ENCODE measurements around the gene ZNF536. TPM values are rescaled to one million over a fixed set of nuclear protein-coding genes. Genes with fewer than 3 reads are reported as not detected.

Gene ZNF536
- total RNA-seq, 6 experiments from 2014 or later: 0.25 TPM; not detected in 5

DNA sequence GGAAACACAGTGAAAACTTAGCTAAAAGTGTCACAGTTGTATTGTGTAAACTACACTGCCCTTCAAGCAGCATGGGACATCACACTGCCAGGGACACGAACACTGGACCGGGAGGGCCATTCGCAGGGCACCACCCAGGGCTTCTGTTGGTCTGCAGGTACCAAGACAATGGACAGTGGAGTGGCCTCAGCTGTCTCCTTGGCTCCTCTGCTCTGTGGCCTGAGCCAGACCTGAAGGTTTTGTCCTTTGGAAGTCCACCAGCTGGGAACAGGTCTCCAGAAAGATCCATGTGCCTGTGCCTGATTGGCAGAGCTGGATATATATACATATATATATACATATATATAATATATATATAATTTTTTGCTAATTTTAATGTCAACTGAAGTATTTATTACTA, 149.8 kb downstream of the ZNF536 start:
- no peaks in the 10 kb centered on the region for H3K9me3 ChIP-seq
- intact Hi-C loops (cut with DNase I): no loop called here
- no CpG with 5 or more reads among the region's 3 CpGs for WGBS (ENCODE audit: insufficient coverage, low coverage, low lambda C conversion rate, missing lambda C conversion rate)
- no peak for DNase-seq
- H3K4me3 ChIP-seq: no peak overlapping the region
- H3K27me3 ChIP-seq: peaks cover 0 to 10% of the 10 kb centered on the region in 2 donors
- no peaks in the 10 kb centered on the region for H3K4me1 ChIP-seq
- no peak for TF ChIP-seq POLR2A (IDR thresholded peaks at IDR 0.05)
- TF ChIP-seq, protein P1, sequence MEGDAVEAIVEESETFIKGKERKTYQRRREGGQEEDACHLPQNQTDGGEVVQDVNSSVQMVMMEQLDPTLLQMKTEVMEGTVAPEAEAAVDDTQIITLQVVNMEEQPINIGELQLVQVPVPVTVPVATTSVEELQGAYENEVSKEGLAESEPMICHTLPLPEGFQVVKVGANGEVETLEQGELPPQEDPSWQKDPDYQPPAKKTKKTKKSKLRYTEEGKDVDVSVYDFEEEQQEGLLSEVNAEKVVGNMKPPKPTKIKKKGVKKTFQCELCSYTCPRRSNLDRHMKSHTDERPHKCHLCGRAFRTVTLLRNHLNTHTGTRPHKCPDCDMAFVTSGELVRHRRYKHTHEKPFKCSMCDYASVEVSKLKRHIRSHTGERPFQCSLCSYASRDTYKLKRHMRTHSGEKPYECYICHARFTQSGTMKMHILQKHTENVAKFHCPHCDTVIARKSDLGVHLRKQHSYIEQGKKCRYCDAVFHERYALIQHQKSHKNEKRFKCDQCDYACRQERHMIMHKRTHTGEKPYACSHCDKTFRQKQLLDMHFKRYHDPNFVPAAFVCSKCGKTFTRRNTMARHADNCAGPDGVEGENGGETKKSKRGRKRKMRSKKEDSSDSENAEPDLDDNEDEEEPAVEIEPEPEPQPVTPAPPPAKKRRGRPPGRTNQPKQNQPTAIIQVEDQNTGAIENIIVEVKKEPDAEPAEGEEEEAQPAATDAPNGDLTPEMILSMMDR (IDR thresholded peaks at IDR 0.05): no peak
- ATAC-seq: no peak
- H3K36me3 ChIP-seq: no peaks in the 10 kb centered on the region
- no peak overlapping the region for H3K27ac ChIP-seq

DNA sequence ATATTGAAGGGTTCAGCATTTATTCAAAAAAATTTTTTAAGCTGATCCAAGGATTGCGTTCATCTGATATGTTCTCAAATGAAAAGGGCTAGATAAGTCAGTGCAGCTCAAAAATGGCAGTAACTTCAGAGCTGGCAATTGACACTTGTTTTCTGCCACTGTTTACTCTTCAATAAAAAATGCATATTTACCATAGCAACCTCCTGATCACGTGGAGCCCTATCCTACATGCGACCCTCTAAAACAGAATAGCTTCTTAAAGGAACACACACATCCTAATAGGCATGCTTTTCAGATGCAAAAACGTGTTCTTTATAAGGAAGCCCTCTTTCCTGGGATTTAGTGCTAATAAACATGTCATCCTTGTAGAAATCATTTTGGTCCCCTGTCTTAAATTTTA, 150.2 kb downstream of the ZNF536 start:
- Histone ChIP-seq H3K4me1 (no peaks in the 10 kb centered on the region), H3K9me3 (no peaks in the 10 kb centered on the region), H3K27ac (no peak overlapping the region), H3K36me3 (no peaks in the 10 kb centered on the region), H3K27me3 (peaks cover 0 to 10% of the 10 kb centered on the region in 2 donors), H3K4me3 (no peak overlapping the region)
- 27% methylated on average over 4 of the region's 4 CpGs for WGBS (ENCODE audit: insufficient coverage, low coverage, low lambda C conversion rate, missing lambda C conversion rate)
- intact Hi-C loops (cut with DNase I): no loop called here
- DNase-seq (no peak), ATAC-seq (no peak)
- TF ChIP-seq POLR2A (IDR thresholded peaks at IDR 0.05): no peak
- TF ChIP-seq, protein P1 (IDR thresholded peaks at IDR 0.05): no peak

DNA sequence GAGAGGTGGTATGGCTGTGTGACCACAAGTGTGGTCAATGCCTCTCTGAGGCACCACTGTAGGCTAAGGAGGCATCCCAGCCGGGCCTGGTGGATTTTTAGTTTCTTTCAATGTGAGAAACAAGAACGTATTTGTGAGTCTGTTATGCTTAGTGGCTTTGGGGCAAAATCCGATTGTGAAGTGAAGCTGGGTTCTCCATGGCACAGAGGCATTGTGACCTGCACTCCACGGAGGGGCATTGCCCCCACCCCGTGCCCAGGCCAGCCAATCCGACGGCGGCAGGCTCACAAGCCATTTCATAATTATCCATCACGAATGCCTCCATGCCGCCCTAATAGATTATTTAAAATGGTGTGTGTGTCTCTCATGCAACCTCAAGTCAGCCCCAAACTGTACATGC, 151.6 kb downstream of the ZNF536 start:
- ATAC-seq (no peak), DNase-seq (no peak)
- whole genome bisulfite sequencing (ENCODE audit: insufficient coverage, low coverage, low lambda C conversion rate, missing lambda C conversion rate): 46% methylated on average over 9 of the region's 10 CpGs
- no peak overlapping the region for H3K4me3 ChIP-seq
- H3K27ac ChIP-seq: no peak overlapping the region
- intact Hi-C loops (cut with DNase I): no loop called here
- H3K9me3 ChIP-seq: no peaks in the 10 kb centered on the region
- H3K36me3 ChIP-seq: no peaks in the 10 kb centered on the region
- H3K27me3 ChIP-seq: peaks cover 0 to 10% of the 10 kb centered on the region in 2 donors
- H3K4me1 ChIP-seq: no peaks in the 10 kb centered on the region
- TF ChIP-seq, protein P1 (IDR thresholded peaks at IDR 0.05): no peak

DNA sequence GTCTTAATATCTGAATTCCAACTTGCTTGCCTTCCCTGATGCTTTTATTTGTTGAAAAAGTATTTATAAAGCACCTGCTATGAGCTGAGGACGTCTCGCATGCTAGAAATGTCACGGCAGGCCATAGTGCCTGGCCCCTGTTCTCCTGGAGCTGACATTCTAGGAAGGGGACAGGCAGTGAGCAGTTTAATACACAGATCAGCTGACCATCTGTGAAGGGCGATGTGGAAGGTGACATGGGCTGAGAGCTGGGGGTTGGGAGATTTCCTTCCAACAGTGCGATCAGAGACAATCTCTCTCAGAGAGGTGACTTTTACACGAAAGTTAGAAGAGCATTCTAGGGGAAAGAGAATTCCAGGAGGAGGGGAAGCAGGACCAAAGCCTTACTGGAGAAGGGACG, 153.2 kb downstream of the ZNF536 start:
- Histone ChIP-seq H3K27ac (no peak overlapping the region), H3K4me1 (no peaks in the 10 kb centered on the region), H3K36me3 (no peaks in the 10 kb centered on the region), H3K9me3 (no peaks in the 10 kb centered on the region), H3K27me3 (peaks cover 0 to 10% of the 10 kb centered on the region in 2 donors), H3K4me3 (no peak overlapping the region)
- intact Hi-C loops (cut with DNase I): no loop called here
- no peak for DNase-seq
- no peak for ATAC-seq
- WGBS (ENCODE audit: insufficient coverage, low coverage, low lambda C conversion rate, missing lambda C conversion rate): 35% methylated on average over 4 of the region's 7 CpGs
- TF ChIP-seq, protein P1 (IDR thresholded peaks at IDR 0.05): no peak
- TF ChIP-seq POLR2A (IDR thresholded peaks at IDR 0.05): no peak

DNA sequence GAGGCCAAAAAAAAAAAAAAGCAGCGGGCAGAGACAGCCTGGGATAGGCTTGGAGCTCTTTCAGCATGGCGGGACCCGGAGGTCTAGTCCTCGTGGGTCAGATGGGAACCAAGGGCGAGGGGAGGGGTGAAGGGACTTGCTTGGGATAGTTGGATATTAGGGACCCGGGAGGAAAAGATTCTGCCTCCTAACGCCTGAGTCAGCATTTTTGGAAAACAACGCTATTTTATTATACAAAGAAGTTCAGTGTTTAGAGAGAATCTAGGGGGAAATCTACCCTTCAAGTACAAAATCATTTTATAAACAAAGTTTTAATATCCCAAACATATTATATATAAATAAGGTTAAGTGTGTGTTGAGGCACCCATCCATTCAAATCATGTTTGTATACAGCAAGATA, 156.7 kb downstream of the ZNF536 start:
- Histone ChIP-seq H3K4me1 (no peaks in the 10 kb centered on the region), H3K36me3 (no peaks in the 10 kb centered on the region), H3K4me3 (no peak overlapping the region), H3K9me3 (no peaks in the 10 kb centered on the region), H3K27me3 (no peaks in the 10 kb centered on the region), H3K27ac (no peak overlapping the region)
- intact Hi-C loops (cut with DNase I): no loop called here
- DNase-seq (no peak), ATAC-seq (no peak)
- 60% methylated on average over 8 of the region's 8 CpGs for WGBS (ENCODE audit: insufficient coverage, low coverage, low lambda C conversion rate, missing lambda C conversion rate)
- TF ChIP-seq, protein P1 (IDR thresholded peaks at IDR 0.05): no peak
- no peak for TF ChIP-seq POLR2A (IDR thresholded peaks at IDR 0.05)

All from right lobe of liver (tissue), 6 donors.